Loucy (cell line): ENCODE results near the gene CDHR1.
"Not testable (repeated sequence)": the region's sequence is repeated elsewhere in the genome, so short reads cannot be mapped to it uniquely, and the experiment has no call there.

Experiments used
- H2AFZ ChIP-seq: fragments of 200-600 bp; sonication (generic); 2 replicates; pipeline ENCODE4 v1.6.0; 2016; ENCODE audit warnings: antibody characterized with exemption, mild to moderate bottlenecking, low read length, moderate library complexity
- H3F3A ChIP-seq: fragments of 200-600 bp; 2 replicates; pipeline ENCODE4 v1.6.0; 2016; ENCODE audit warnings: antibody characterized with exemption, low read depth, mild to moderate bottlenecking
- H3K27me3 ChIP-seq: fragments of 200-600 bp; sonication (generic); 2 replicates; pipeline ENCODE4 v1.6.1; 2014; ENCODE audit warnings: low read length, mild to moderate bottlenecking; ENCODE audit not compliant: insufficient read depth, poor library complexity, severe bottlenecking
- H3K36me3 ChIP-seq: fragments of 200-600 bp; sonication (generic); 2 replicates; pipeline ENCODE4 v1.6.1; 2016; ENCODE audit warnings: low read length; ENCODE audit not compliant: insufficient read depth
- H3K4me1 ChIP-seq: fragments of 200-600 bp; sonication (generic); 2 replicates; pipeline ENCODE4 v1.5.1; 2014; ENCODE audit warnings: low read length, mild to moderate bottlenecking; ENCODE audit not compliant: insufficient read depth, poor library complexity, severe bottlenecking
- H3K4me2 ChIP-seq: fragments of 200-600 bp; sonication (generic); 2 replicates; pipeline ENCODE4 v1.6.0; 2014; ENCODE audit warnings: antibody characterized with exemption, low read length, low read depth, mild to moderate bottlenecking; ENCODE audit not compliant: poor library complexity, severe bottlenecking
- H3K4me3 ChIP-seq: fragments of 200-600 bp; sonication (generic); 2 replicates; pipeline ENCODE4 v1.5.1; 2014; ENCODE audit warnings: low read length, mild to moderate bottlenecking, mixed read lengths; ENCODE audit not compliant: poor library complexity, severe bottlenecking
- H3K79me2 ChIP-seq: fragments of 200-600 bp; sonication (generic); 2 replicates; pipeline ENCODE4 v1.6.1; 2014; ENCODE audit warnings: low read length; ENCODE audit not compliant: insufficient read depth
- H3K9ac ChIP-seq: fragments of 200-600 bp; sonication (generic); 2 replicates; pipeline ENCODE4 v1.6.0; 2014; ENCODE audit warnings: mild to moderate bottlenecking, low read depth, low read length, moderate library complexity; ENCODE audit not compliant: poor library complexity, severe bottlenecking
- H3K9me2 ChIP-seq: fragments of 200-600 bp; sonication (generic); replicated peaks from 2 replicates; pipeline ENCODE4 v1.6.1; 2016; ENCODE audit warnings: low read depth, low read length, mixed read lengths
- H3K9me3 ChIP-seq: fragments of 200-600 bp; sonication (generic); 2 replicates; pipeline ENCODE4 v1.6.1; 2014; ENCODE audit warnings: mild to moderate bottlenecking, antibody characterized with exemption, low read length, low read depth; ENCODE audit not compliant: insufficient read depth
- H4K20me1 ChIP-seq: fragments of 200-600 bp; sonication (generic); 2 replicates; pipeline ENCODE4 v1.6.0; 2014; ENCODE audit warnings: antibody characterized with exemption, low read length, mild to moderate bottlenecking; ENCODE audit not compliant: insufficient read depth, poor library complexity, severe bottlenecking
- CTCF ChIP-seq: fragments of 200-600 bp; sonication (generic); conservative IDR thresholded peaks from 2 replicates; pipeline ENCODE4 v1.5.1; 2014; ENCODE audit warnings: mild to moderate bottlenecking, antibody characterized with exemption, low read length
- EZH2phosphoT487 ChIP-seq: fragments of 200-600 bp; IDR thresholded peaks from 2 replicates; pipeline ENCODE4 v1.6.1; 2018; ENCODE audit warnings: antibody characterized with exemption, mild to moderate bottlenecking, moderate library complexity, borderline replicate concordance

The CDHR1 gene

GRCh38 chr10:84163996-84164395 is 30.3 kb upstream of the CDHR1 start:
- Histone ChIP-seq H3K4me1 (no peaks in the 10 kb centered on the region), H3K4me3 (no peak overlapping the region), H3K9ac (no peak overlapping the region)

GRCh38 chr10:84164442-84164841 is 29.9 kb upstream of the CDHR1 start:
- Histone ChIP-seq H2AFZ (no peak overlapping the region), H3K4me1 (no peaks in the 10 kb centered on the region), H3K27me3 (no peaks in the 10 kb centered on the region)

More at GRCh38 chr10:84163996-84164395, 30.3 kb upstream of the CDHR1 start:
- H3K27me3 ChIP-seq = no peaks in the 10 kb centered on the region
- TF ChIP-seq CTCF = no peak
- no peak overlapping the region for H2AFZ ChIP-seq
- no peaks in the 10 kb centered on the region for H3K9me3 ChIP-seq
- H3K4me2 ChIP-seq = no peak overlapping the region
- H3K79me2 ChIP-seq = no peaks in the 10 kb centered on the region
- no peaks in the 10 kb centered on the region for H3F3A ChIP-seq
- H3K9me2 ChIP-seq = no peaks in the 10 kb centered on the region
- no peaks in the 10 kb centered on the region for H4K20me1 ChIP-seq
- H3K36me3 ChIP-seq = no peaks in the 10 kb centered on the region

GRCh38 chr10:84166620-84167288 is 27.6 kb upstream of the CDHR1 start:
- no peaks in the 10 kb centered on the region for H3K79me2 ChIP-seq
- H3K4me3 ChIP-seq = no peak overlapping the region
- no peaks in the 10 kb centered on the region for H3K9me2 ChIP-seq
- no peaks in the 10 kb centered on the region for H3F3A ChIP-seq
- H2AFZ ChIP-seq = no peak overlapping the region
- no peak overlapping the region for H3K9ac ChIP-seq
- no peaks in the 10 kb centered on the region for H4K20me1 ChIP-seq
- no peak for TF ChIP-seq CTCF
- H3K9me3 ChIP-seq = no peaks in the 10 kb centered on the region
- H3K4me2 ChIP-seq = no peak overlapping the region
- H3K4me1 ChIP-seq = no peaks in the 10 kb centered on the region
- H3K36me3 ChIP-seq = no peaks in the 10 kb centered on the region
- H3K27me3 ChIP-seq = no peaks in the 10 kb centered on the region

More at GRCh38 chr10:84164442-84164841, 29.9 kb upstream of the CDHR1 start:
- H3K79me2 ChIP-seq = no peaks in the 10 kb centered on the region
- no peak overlapping the region for H3K9ac ChIP-seq
- no peaks in the 10 kb centered on the region for H3K9me3 ChIP-seq
- TF ChIP-seq EZH2phosphoT487 = no peak
- no peaks in the 10 kb centered on the region for H3K36me3 ChIP-seq
- no peaks in the 10 kb centered on the region for H3K9me2 ChIP-seq
- no peak overlapping the region for H3K4me2 ChIP-seq
- no peak overlapping the region for H3K4me3 ChIP-seq
- no peaks in the 10 kb centered on the region for H4K20me1 ChIP-seq
- H3F3A ChIP-seq = no peaks in the 10 kb centered on the region

DNA sequence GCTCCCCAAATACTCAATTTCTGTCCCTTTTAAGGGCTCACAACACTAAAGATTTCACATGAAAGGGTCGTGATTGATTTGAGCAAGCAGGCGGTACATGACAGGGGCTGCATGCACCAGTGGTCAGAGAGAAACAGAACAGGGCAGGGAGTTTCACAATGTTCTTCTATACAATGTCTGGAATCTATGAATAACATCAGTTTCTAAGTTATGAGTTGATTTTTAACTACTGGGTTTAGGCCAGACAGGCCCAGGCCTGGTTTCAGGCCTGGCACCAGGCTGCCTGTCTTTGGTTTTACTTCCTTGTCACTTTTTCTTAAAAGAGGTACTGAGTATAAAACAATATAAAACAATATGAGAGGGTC is 27.1 kb upstream of the CDHR1 start:
- not testable (repeated sequence) for H3K9ac ChIP-seq, H3K4me2 ChIP-seq, H3K9me2 ChIP-seq, H3K27me3 ChIP-seq, H3K4me1 ChIP-seq, H4K20me1 ChIP-seq, H2AFZ ChIP-seq, H3K9me3 ChIP-seq, H3K4me3 ChIP-seq, H3K36me3 ChIP-seq, H3F3A ChIP-seq, H3K79me2 ChIP-seq

DNA sequence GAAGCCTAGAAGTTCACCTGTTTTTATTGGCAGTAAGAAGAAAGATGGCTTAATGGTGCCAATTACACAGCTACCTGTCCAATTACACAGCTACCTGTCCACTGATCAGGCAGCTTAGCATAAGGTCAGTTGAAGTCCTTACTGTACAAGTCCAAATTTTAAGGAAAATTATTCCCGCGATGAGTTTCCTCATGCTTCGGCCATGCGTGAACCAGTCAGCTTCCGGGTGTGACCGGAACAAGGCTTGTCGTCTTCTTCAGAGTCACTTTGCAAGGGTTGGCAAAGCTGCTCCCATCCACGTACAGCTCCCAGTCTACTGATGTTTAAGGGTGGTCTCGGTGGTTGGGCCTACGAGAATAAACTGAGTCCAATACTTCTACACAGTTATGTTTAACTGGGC is 26.0 kb upstream of the CDHR1 start:
- H3K79me2 ChIP-seq, H3K9me2 ChIP-seq, H3K4me3 ChIP-seq, H3K9ac ChIP-seq, H3K36me3 ChIP-seq, H3K9me3 ChIP-seq, H3K27me3 ChIP-seq, H3F3A ChIP-seq, H3K4me1 ChIP-seq, H2AFZ ChIP-seq, H4K20me1 ChIP-seq, H3K4me2 ChIP-seq: not testable (repeated sequence)

DNA sequence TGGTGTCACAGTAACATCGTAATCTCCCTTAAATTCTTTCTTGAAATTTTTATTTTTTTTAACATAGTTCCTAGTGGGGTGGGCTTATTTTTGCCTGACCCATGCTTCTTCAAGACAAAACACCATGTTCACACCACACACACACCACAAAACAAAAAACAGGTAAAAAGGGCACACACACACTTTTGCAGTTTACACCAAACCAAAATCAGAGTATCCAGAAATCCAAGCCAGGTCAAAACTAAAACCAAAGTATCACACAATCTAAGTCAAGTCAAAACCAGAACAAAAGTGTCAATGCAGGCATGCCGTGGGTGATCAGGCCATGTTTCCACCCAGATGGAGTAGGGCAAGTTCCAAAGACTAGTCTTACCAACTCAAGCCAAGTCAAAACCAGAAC is 23.1 kb upstream of the CDHR1 start:
- not testable (repeated sequence) for H2AFZ ChIP-seq, H3K4me1 ChIP-seq, H3K4me2 ChIP-seq, H3K9ac ChIP-seq, H3K36me3 ChIP-seq, H3K4me3 ChIP-seq, H3F3A ChIP-seq, H3K9me2 ChIP-seq, H3K79me2 ChIP-seq, H3K9me3 ChIP-seq, H4K20me1 ChIP-seq, H3K27me3 ChIP-seq
